GM18867 (cell line): ENCODE data around the gene NR5A2.
"Not testable (repeated sequence)": the region's sequence is repeated elsewhere in the genome, so short reads cannot be mapped to it uniquely, and the experiment has no call there.

ENCODE experiments used
- ATAC-seq: cut with Tn5 transposase; IDR thresholded peaks from one replicate; pipeline ENCODE4 v1.9.1; 2021; ENCODE audit warnings: mild to moderate bottlenecking, moderate library complexity; ENCODE audit not compliant: unreplicated experiment

Gene NR5A2

GRCh38 chr1:200157715-200158114, 130.2 kb downstream of the NR5A2 start:
- ATAC-seq, result no peak

- ATAC-seq, result no peak
Measured at GRCh38 chr1:200161801-200162200, 134.3 kb downstream of the NR5A2 start.

GRCh38 chr1:200162258-200162657, 134.7 kb downstream of the NR5A2 start:
- ATAC-seq, result no peak

GRCh38 chr1:200162877-200163276, 135.4 kb downstream of the NR5A2 start:
- ATAC-seq, result no peak

GRCh38 chr1:200163911-200164310, 136.4 kb downstream of the NR5A2 start:
- ATAC-seq, result no peak

- ATAC-seq, result no peak
Measured at GRCh38 chr1:200165493-200166220, 138.1 kb downstream of the NR5A2 start.

GRCh38 chr1:200166411-200166810, 138.9 kb downstream of the NR5A2 start:
- no peak for ATAC-seq

- no peak for ATAC-seq
Measured at GRCh38 chr1:200168926-200169325, 141.4 kb downstream of the NR5A2 start.

GRCh38 chr1:200172311-200172710, 144.8 kb downstream of the NR5A2 start:
- ATAC-seq, result no peak

- ATAC-seq, result no peak
Measured at GRCh38 chr1:200173097-200173618, 145.6 kb downstream of the NR5A2 start.

- no peak for ATAC-seq
Measured at GRCh38 chr1:200174525-200175295, 147.2 kb downstream of the NR5A2 start.

GRCh38 chr1:200176181-200176580, 148.7 kb downstream of the NR5A2 start:
- no peak for ATAC-seq

GRCh38 chr1:200176798-200177197, 149.3 kb downstream of the NR5A2 start:
- ATAC-seq, result no peak

- ATAC-seq, result no peak
Measured at GRCh38 chr1:200178340-200178739, 150.8 kb downstream of the NR5A2 start.

GRCh38 chr1:200179126-200179780, 151.7 kb downstream of the NR5A2 start:
- no peak for ATAC-seq

GRCh38 chr1:200179781-200180160, 152.3 kb downstream of the NR5A2 start:
- no peak for ATAC-seq

- ATAC-seq, result no peak
Measured at GRCh38 chr1:200180821-200181220, 153.3 kb downstream of the NR5A2 start.

GRCh38 chr1:200181861-200182260, 154.4 kb downstream of the NR5A2 start:
- ATAC-seq, result no peak

GRCh38 chr1:200182701-200183100, 155.2 kb downstream of the NR5A2 start:
- ATAC-seq, result no peak

GRCh38 chr1:200183637-200184036, 156.1 kb downstream of the NR5A2 start:
- no peak for ATAC-seq

GRCh38 chr1:200184196-200184595, 156.7 kb downstream of the NR5A2 start:
- ATAC-seq, result no peak

GRCh38 chr1:200185191-200185590, 157.7 kb downstream of the NR5A2 start:
- not testable (repeated sequence) for ATAC-seq
